SKM-1 treated with dmso at 0.1 percent for 144 hours (cell line): ENCODE measurements around the gene GPR155.

Experiments
- DNase-seq: peaks from one replicate; lab custom pipeline; 2025; ENCODE audit not compliant: unreplicated experiment; lab: John Stamatoyannopoulos, UW

GPR155 gene

DNA sequence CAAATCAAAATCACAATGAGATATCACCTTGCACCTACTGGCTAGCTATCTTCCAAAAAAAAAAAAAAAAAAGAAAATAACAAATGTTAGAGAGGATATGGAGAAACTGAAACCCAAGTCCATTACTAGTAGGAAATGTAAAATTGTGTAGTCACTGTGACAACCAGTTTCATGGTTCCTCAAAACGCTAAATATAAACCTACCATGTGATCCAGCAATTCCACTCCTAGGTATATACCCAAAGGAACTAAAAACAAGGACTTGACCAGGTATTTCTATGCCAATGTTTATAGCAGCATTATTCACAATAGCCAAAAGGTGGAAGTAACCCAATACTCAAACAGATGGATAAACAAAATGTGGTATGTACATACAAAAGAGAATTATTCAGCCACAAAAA lies 103.0 kb downstream of the GPR155 start:
- DNase-seq, result peak; percentile 23
